Gastroesophageal sphincter (tissue), 4 donors: ENCODE results near the gene SMPD3. TPM values are rescaled to one million over a fixed set of nuclear protein-coding genes. Genes with fewer than 3 reads are reported as not detected.

Experiments used
- ATAC-seq: fragments of 150-250 bp; one replicate; pipeline ENCODE4 v1.9.1; 2016; ENCODE audit warnings: mild to moderate bottlenecking, moderate library complexity
- H3K27ac ChIP-seq, 4 donors: fragments of 200-600 bp; sonication (generic) in 3 of 4; 1 replicate in 3 of 4; 2 replicates in 1 of 4; pipeline ENCODE4 v1.5.1; 2016 to 2019
- H3K27me3 ChIP-seq: fragments of 200-600 bp; sonication (generic); one replicate; pipeline ENCODE4 v1.5.1; 2019
- H3K36me3 ChIP-seq, 2 donors: fragments of 200-600 bp; sonication (generic); one replicate each; pipeline ENCODE4 v1.5.1; 2019; ENCODE audit warnings: control low read depth in 1 of 2
- H3K4me1 ChIP-seq, 3 donors: fragments of 200-600 bp; sonication (generic); 1 replicate in 2 of 3; 2 replicates in 1 of 3; pipeline ENCODE4 v1.5.1; 2016 to 2019; ENCODE audit warnings: control low read depth in 2 of 3
- H3K4me3 ChIP-seq, 2 donors: fragments of 200-600 bp; sonication (generic); one replicate each; pipeline ENCODE4 v1.5.1; 2019; ENCODE audit warnings: mild to moderate bottlenecking in 1 of 2, moderate library complexity in 1 of 2
- H3K9me3 ChIP-seq, 3 donors: fragments of 200-600 bp; sonication (generic); one replicate each; pipeline ENCODE4 v1.5.1; 2017 to 2019; ENCODE audit warnings: control low read depth in 2 of 3
- CTCF ChIP-seq, 4 experiments: fragments of 200-600 bp in 2 of 4; fragments of 450-650 bp in 2 of 4; sonication (generic) in 1 of 4; IDR thresholded peaks; one replicate each; pipeline ENCODE4 v1.5.1; 2017 to 2019; ENCODE audit warnings: antibody characterized with exemption in 4 of 4, mild to moderate bottlenecking in 2 of 4, moderate library complexity in 2 of 4
- EP300 ChIP-seq: sonication (generic); formaldehyde crosslinking; IDR thresholded peaks from one replicate; pipeline ENCODE4 v1.6.1; 2017; ENCODE audit warnings: antibody characterized with exemption, mild to moderate bottlenecking
- POLR2A ChIP-seq, 2 donors: fragments of 450-650 bp; IDR thresholded peaks; one replicate each; pipeline ENCODE4 v1.6.1; 2017; ENCODE audit warnings: antibody characterized with exemption in 2 of 2, mild to moderate bottlenecking in 2 of 2, moderate library complexity in 1 of 2
- POLR2AphosphoS5 ChIP-seq: sonication (generic); formaldehyde crosslinking; IDR thresholded peaks from one replicate; pipeline ENCODE4 v1.6.1; 2017; ENCODE audit warnings: antibody characterized with exemption
- WGBS, 2 donors: methylation state at CpG; one replicate each; pipeline ENCODE4 v1.1.5; 2018; ENCODE audit warnings: low coverage in 1 of 2; 5-methylcytosine and 5-hydroxymethylcytosine counted together
- total RNA-seq, 4 donors: library from RNA; depleted of rRNA; stranded (reverse); fragments of >200 nt; gene quantifications; one replicate each; pipeline ENCODE4 v1.1.0, GENCODE V29; 2016

SMPD3 gene
- total RNA-seq, 4 donors from 2014 or later, result 0.08 to 0.94 (median 0.77) TPM; not detected in 1

- Histone ChIP-seq H3K9me3 (no peaks in the 10 kb centered on the region), H3K4me3 (no peak overlapping the region), H3K36me3 (no peaks in the 10 kb centered on the region), H3K27me3 (peaks cover 12% of the 10 kb centered on the region), H3K27ac (no peak overlapping the region), H3K4me1 (no peaks in the 10 kb centered on the region)
- no peak for ATAC-seq
- TF ChIP-seq POLR2A (IDR thresholded peaks at IDR 0.05) (no peak), EP300 (no peak), CTCF (IDR thresholded peaks at IDR 0.05) (no peak), POLR2AphosphoS5 (no peak)
- 50 to 57% methylated on average over 3 to 6 of the region's 6 CpGs for WGBS, 2 donors
Measured at GRCh38 chr16:68389750-68390371, 58.4 kb downstream of the SMPD3 start.

GRCh38 chr16:68389006-68389405, 59.3 kb downstream of the SMPD3 start:
- no peak overlapping the region for H3K27ac ChIP-seq
- no peaks in the 10 kb centered on the region for H3K36me3 ChIP-seq
- WGBS, 2 donors, result 53 to 83% methylated on average over 1 to 2 of the region's 8 CpGs
- no peak overlapping the region for H3K4me3 ChIP-seq
- no peak for ATAC-seq
- no peak for TF ChIP-seq EP300
- TF ChIP-seq POLR2A (IDR thresholded peaks at IDR 0.05), result no peak
- TF ChIP-seq CTCF (IDR thresholded peaks at IDR 0.05), result no peak
- no peak for TF ChIP-seq POLR2AphosphoS5
- H3K27me3 ChIP-seq, result peaks cover 12% of the 10 kb centered on the region
- no peaks in the 10 kb centered on the region for H3K9me3 ChIP-seq
- no peaks in the 10 kb centered on the region for H3K4me1 ChIP-seq

GRCh38 chr16:68388124-68388523, 60.2 kb downstream of the SMPD3 start:
- no CpG with 5 or more reads among the region's 3 CpGs for WGBS, 2 donors
- no peaks in the 10 kb centered on the region for H3K4me1 ChIP-seq
- no peak overlapping the region for H3K27ac ChIP-seq
- H3K9me3 ChIP-seq, result no peaks in the 10 kb centered on the region
- H3K27me3 ChIP-seq, result peaks cover 12% of the 10 kb centered on the region
- no peak overlapping the region for H3K4me3 ChIP-seq
- ATAC-seq, result no peak
- TF ChIP-seq CTCF (IDR thresholded peaks at IDR 0.05), result no peak
- TF ChIP-seq POLR2AphosphoS5, result no peak
- TF ChIP-seq EP300, result no peak
- TF ChIP-seq POLR2A (IDR thresholded peaks at IDR 0.05), result no peak
- no peaks in the 10 kb centered on the region for H3K36me3 ChIP-seq

GRCh38 chr16:68387301-68387700, 61.0 kb downstream of the SMPD3 start:
- Histone ChIP-seq H3K36me3 (no peaks in the 10 kb centered on the region), H3K4me3 (no peak overlapping the region), H3K9me3 (no peaks in the 10 kb centered on the region), H3K27me3 (peaks cover 12% of the 10 kb centered on the region), H3K4me1 (no peaks in the 10 kb centered on the region), H3K27ac (no peak overlapping the region)
- no peak for TF ChIP-seq POLR2AphosphoS5
- no peak for TF ChIP-seq CTCF (IDR thresholded peaks at IDR 0.05)
- TF ChIP-seq POLR2A (IDR thresholded peaks at IDR 0.05), result no peak
- TF ChIP-seq EP300, result no peak
- 83 to 100% methylated on average over 1 to 8 of the region's 9 CpGs for WGBS, 2 donors
- no peak for ATAC-seq

GRCh38 chr16:68386628-68387027, 61.7 kb downstream of the SMPD3 start:
- H3K9me3 ChIP-seq, result no peaks in the 10 kb centered on the region
- H3K36me3 ChIP-seq, result no peaks in the 10 kb centered on the region
- WGBS, 2 donors, result 89 to 100% methylated on average over 1 to 4 of the region's 14 CpGs
- TF ChIP-seq CTCF (IDR thresholded peaks at IDR 0.05), result no peak
- no peak for TF ChIP-seq POLR2AphosphoS5
- TF ChIP-seq POLR2A (IDR thresholded peaks at IDR 0.05), result no peak
- TF ChIP-seq EP300, result no peak
- peaks cover 12% of the 10 kb centered on the region for H3K27me3 ChIP-seq
- ATAC-seq, result no peak
- H3K4me3 ChIP-seq, result no peak overlapping the region
- no peak overlapping the region for H3K27ac ChIP-seq
- no peaks in the 10 kb centered on the region for H3K4me1 ChIP-seq
